Left ventricle myocardium inferior (tissue), 1 donor: ENCODE data around the gene TMEM131L. TPM values are rescaled to one million over a fixed set of nuclear protein-coding genes. Genes with fewer than 3 reads are reported as not detected.
A peak's percentile ranks its signal among the peaks of the same experiment; 100 is the strongest.
"Not testable (repeated sequence)": the region's sequence is repeated elsewhere in the genome, so short reads cannot be mapped to it uniquely, and the experiment has no call there.

Experiments
- DNase-seq: peaks from one replicate; pipeline ENCODE4 v3.0.0-alpha.2; 2020
- H3K27ac ChIP-seq: fragments of 200-600 bp; replicated peaks from 2 replicates; pipeline ENCODE4 v1.8.0; 2021
- H3K27me3 ChIP-seq: fragments of 200-600 bp; 2 replicates; pipeline ENCODE4 v1.8.0; 2021; ENCODE audit warnings: low read depth
- H3K36me3 ChIP-seq: fragments of 200-600 bp; 2 replicates; pipeline ENCODE4 v1.8.0; 2021
- H3K4me1 ChIP-seq: fragments of 200-600 bp; 2 replicates; pipeline ENCODE4 v1.8.0; 2021
- H3K4me3 ChIP-seq: fragments of 200-600 bp; 2 replicates; pipeline ENCODE4 v1.8.0; 2021; ENCODE audit warnings: mild to moderate bottlenecking, moderate library complexity
- H3K9me3 ChIP-seq: fragments of 200-600 bp; replicated peaks from 2 replicates; pipeline ENCODE4 v1.8.0; 2021
- intact Hi-C: fragments of 100-400 bp; cut with micrococcal nuclease; formaldehyde crosslinking; loops from one replicate; pipeline ENCODE4 v1.11.0; 2022
- long read RNA-seq: library from polyadenylated mRNA; unstranded; transcript quantifications from one replicate; pipeline ENCODE4 v2.0.0, GENCODE V29; 2021
- total RNA-seq: library from RNA; stranded (reverse); fragmentation: NEBNext Ultra II Directional; extraction: Animal tissue kit (Norgen Biotek cat#: 25700); gene quantifications from one replicate; pipeline ENCODE4 v1.2.1, GENCODE V29; 2021
- TF ChIP-seq, protein P1 (sequence below): fragments of 200-600 bp; IDR thresholded peaks from 2 replicates; pipeline ENCODE4 v1.8.0; 2021; ENCODE audit warnings: antibody characterized with exemption, mild to moderate bottlenecking, borderline replicate concordance
- donor health status: DM: no; HTN: yes; CAD: no; lungs with severe emphysema.

Gene TMEM131L, protein sequence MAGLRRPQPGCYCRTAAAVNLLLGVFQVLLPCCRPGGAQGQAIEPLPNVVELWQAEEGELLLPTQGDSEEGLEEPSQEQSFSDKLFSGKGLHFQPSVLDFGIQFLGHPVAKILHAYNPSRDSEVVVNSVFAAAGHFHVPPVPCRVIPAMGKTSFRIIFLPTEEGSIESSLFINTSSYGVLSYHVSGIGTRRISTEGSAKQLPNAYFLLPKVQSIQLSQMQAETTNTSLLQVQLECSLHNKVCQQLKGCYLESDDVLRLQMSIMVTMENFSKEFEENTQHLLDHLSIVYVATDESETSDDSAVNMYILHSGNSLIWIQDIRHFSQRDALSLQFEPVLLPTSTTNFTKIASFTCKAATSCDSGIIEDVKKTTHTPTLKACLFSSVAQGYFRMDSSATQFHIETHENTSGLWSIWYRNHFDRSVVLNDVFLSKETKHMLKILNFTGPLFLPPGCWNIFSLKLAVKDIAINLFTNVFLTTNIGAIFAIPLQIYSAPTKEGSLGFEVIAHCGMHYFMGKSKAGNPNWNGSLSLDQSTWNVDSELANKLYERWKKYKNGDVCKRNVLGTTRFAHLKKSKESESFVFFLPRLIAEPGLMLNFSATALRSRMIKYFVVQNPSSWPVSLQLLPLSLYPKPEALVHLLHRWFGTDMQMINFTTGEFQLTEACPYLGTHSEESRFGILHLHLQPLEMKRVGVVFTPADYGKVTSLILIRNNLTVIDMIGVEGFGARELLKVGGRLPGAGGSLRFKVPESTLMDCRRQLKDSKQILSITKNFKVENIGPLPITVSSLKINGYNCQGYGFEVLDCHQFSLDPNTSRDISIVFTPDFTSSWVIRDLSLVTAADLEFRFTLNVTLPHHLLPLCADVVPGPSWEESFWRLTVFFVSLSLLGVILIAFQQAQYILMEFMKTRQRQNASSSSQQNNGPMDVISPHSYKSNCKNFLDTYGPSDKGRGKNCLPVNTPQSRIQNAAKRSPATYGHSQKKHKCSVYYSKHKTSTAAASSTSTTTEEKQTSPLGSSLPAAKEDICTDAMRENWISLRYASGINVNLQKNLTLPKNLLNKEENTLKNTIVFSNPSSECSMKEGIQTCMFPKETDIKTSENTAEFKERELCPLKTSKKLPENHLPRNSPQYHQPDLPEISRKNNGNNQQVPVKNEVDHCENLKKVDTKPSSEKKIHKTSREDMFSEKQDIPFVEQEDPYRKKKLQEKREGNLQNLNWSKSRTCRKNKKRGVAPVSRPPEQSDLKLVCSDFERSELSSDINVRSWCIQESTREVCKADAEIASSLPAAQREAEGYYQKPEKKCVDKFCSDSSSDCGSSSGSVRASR (N-terminal part only)
- total RNA-seq = 14.9 TPM
- long read RNA-seq, full-length matches to known transcripts = 19 of 37 reads
- long read RNA-seq, partial matches to known transcripts = 4 of 37 reads
- long read RNA-seq, other reads (novel, unspliced or antisense) = 14 of 37 reads

DNA sequence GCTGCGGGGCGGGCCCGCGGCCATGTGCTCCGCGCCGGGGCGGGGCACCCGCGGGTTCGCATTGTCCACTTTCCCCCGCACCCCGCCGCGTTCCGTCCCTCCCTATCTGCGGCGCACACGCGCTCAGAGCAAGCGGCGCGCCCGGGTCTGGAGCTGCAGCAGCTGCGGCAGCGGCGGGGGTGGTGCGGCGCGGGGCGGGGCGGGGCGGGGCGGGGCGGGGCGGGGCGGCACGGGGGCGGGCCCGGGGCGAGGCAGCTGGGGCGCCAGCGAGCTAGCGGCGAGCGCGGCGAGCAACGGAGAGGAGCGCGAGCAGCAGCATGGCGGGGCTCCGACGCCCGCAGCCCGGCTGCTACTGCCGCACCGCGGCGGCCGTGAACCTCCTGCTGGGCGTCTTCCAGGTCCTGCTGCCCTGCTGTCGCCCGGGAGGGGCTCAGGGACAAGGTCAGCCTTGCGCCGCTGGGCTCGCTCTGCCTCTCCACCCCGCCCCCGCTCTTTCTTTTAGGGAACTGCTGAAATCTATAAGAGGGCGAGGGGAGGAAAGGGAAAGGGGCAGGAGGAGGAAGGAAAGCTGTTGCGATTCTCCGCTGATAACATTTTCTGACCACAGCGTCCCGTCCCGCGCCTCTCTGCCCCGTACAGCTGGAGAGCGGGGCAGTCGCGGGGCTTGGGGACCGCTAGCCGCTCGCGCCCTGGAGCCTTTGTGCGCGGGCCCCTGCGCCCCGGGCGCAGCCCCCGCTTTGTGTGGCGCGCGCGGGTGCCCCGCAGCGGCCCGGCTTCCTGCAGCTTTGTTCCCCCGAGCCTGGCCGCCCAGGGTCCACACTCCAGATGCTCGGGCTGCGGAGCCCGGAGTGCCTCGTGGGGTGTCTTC, at the start of gene TMEM131L:
Gene TMEM131L, plus strand, starts transcription at position 280 of the 868 bp plus-strand sequence. Its CDS starts 38 bp downstream, at position 318.
- TF ChIP-seq, protein P1, sequence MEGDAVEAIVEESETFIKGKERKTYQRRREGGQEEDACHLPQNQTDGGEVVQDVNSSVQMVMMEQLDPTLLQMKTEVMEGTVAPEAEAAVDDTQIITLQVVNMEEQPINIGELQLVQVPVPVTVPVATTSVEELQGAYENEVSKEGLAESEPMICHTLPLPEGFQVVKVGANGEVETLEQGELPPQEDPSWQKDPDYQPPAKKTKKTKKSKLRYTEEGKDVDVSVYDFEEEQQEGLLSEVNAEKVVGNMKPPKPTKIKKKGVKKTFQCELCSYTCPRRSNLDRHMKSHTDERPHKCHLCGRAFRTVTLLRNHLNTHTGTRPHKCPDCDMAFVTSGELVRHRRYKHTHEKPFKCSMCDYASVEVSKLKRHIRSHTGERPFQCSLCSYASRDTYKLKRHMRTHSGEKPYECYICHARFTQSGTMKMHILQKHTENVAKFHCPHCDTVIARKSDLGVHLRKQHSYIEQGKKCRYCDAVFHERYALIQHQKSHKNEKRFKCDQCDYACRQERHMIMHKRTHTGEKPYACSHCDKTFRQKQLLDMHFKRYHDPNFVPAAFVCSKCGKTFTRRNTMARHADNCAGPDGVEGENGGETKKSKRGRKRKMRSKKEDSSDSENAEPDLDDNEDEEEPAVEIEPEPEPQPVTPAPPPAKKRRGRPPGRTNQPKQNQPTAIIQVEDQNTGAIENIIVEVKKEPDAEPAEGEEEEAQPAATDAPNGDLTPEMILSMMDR = peak; percentile 33
- H3K36me3 ChIP-seq = no peaks in the 10 kb centered on the region
- intact Hi-C loops = loop anchor here (10.0 kb wide), 1 partner anchor 108 kb away; no protein-coding TSS in a partner anchor
- H3K9me3 ChIP-seq = no peaks in the 10 kb centered on the region
- H3K27ac ChIP-seq = peak within 1 kb of the TSS; percentile 90
- peak; percentile 71 for DNase-seq
- peaks cover 58% of the 10 kb centered on the region for H3K4me1 ChIP-seq
- H3K4me3 ChIP-seq = peak within 1 kb of the TSS; percentile 93
- H3K27me3 ChIP-seq = no peaks in the 10 kb centered on the region

- DNase-seq, H3K27ac ChIP-seq, H3K4me3 ChIP-seq, intact Hi-C loops, H3K27me3 ChIP-seq, H3K36me3 ChIP-seq, H3K4me1 ChIP-seq, H3K9me3 ChIP-seq: not testable (repeated sequence)
Observed at GRCh38 chr4:153416456-153416855, 49.7 kb upstream of the TMEM131L start.

DNA sequence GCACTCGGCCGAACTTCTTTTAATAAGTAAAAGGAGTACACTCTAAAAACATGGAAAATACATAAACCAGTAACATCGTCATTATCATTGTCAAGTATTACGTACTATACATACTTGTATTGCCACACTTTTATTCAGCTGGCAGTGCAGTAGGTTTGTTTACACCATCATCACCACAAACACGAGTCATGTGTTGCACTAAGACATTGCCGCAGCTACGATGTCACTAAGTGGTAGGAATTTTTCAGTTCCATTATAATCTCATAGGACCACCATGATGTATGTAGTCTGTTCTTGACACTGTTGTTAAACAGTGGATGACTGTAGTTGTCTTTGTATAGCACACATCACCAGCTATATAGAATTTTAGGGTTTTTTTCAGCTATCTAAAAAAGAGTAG, 48.0 kb upstream of the TMEM131L start:
- H3K9me3 ChIP-seq = no peaks in the 10 kb centered on the region
- no peak for DNase-seq
- intact Hi-C loops = no loop called here
- H3K4me1 ChIP-seq = no peaks in the 10 kb centered on the region
- H3K27me3 ChIP-seq = no peaks in the 10 kb centered on the region
- H3K36me3 ChIP-seq = no peaks in the 10 kb centered on the region
- TF ChIP-seq, protein P1 = no peak
- no peak overlapping the region for H3K4me3 ChIP-seq
- no peak overlapping the region for H3K27ac ChIP-seq

GRCh38 chr4:153418558-153418957, 47.6 kb upstream of the TMEM131L start:
- Histone ChIP-seq H3K27me3 (no peaks in the 10 kb centered on the region), H3K4me3 (no peak overlapping the region), H3K9me3 (no peaks in the 10 kb centered on the region), H3K36me3 (no peaks in the 10 kb centered on the region), H3K27ac (no peak overlapping the region), H3K4me1 (no peaks in the 10 kb centered on the region)
- TF ChIP-seq, protein P1 = no peak
- DNase-seq = no peak
- intact Hi-C loops = no loop called here

DNA sequence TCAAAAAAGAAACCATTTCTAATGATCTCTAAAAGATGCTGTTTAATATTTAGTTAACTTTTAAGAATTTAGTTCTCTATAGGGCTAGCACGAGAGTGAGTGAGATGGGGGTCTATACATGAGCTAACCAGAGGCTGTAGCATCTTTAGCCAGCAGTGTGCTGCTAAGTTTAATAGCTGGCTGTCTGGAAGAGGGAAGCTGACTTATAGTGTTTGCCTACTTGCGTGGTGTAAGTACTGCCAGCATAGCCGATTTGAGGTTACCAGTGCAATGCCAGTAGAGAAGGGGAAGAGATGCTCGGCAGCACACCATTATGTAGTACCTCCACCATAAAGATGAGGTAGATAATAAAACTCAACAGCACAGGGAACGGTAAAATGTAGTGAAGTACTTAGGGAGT, 47.1 kb upstream of the TMEM131L start:
- Histone ChIP-seq H3K27ac (no peak overlapping the region), H3K4me3 (no peak overlapping the region), H3K4me1 (no peaks in the 10 kb centered on the region), H3K36me3 (no peaks in the 10 kb centered on the region), H3K9me3 (no peaks in the 10 kb centered on the region), H3K27me3 (no peaks in the 10 kb centered on the region)
- no peak for DNase-seq
- TF ChIP-seq, protein P1 = no peak
- intact Hi-C loops = no loop called here
